Smooth muscle cell of bladder (primary cell): ENCODE data around the gene MEX3B. TPM values are rescaled to one million over a fixed set of nuclear protein-coding genes. Genes with fewer than 3 reads are reported as not detected.

ENCODE experiments used
- total RNA-seq: library from RNA; depleted of rRNA; stranded (reverse); fragments of >200 nt; gene quantifications from 2 replicates; pipeline ENCODE4 v1.2.3, GENCODE V29; 2014

The MEX3B gene
- 2.3 and 6.1 TPM in 2 replicates for total RNA-seq

DNA sequence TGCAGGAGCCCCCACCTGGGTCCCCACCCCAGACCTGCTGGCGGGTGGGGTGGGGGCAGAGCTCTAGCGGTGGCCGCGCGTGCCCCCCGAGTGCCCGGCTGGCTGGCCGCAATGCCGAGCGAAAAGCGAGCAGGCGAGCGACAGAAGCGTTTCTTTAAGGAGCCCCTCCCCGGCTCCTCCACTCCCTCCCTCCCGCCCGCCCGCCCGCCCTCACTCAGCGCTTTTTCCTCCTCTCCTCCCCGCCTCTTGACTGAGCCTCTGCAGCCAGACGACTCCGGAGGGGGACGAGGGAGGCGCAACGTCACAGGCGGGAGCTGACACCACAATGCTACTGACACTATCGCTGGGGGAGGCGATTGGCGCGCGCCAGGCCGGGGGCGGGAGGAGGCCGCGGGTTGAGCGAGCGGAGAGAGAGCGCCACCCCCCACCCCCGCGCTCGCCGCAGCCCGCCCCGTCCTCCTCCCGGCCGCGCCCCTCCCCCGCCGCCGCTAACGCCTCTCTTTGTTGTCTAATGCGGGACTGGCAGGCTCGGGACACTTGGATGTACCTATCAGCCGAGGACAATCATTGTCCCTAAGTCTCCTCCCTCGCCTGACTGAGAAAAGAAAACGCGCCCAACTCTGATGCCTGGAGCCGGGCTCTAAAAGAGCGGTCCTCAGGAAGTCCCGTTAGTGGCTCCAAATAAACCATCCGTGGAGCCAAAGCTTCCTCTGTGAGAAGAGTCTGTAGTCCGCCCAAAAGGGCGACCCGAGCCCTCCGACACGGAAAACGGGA lies at the start of gene MEX3B:
MEX3B (minus strand) TSS at position 127 of the 774 bp plus-strand sequence. CDS start 313 bp downstream, outside the sequence.

Other genes with a start within 250 kb of the MEX3B start
- 15.9 and 17.7 TPM in 2 replicates for gene EFL1, start 216.7 kb upstream of the MEX3B start, total RNA-seq
- gene SAXO2, start 216.8 kb upstream of the MEX3B start, total RNA-seq = 0.65 and 3.1 TPM in 2 replicates